Activated CD4-positive, alpha-beta T cell treated with anti-CD3 and anti-CD28 coated beads, Interleukin-2, amount 10 ng/mL, durations not matched to agents 7 days and 5 days (primary cell): Measurements from ENCODE around the gene SNX14. TPM values are rescaled to one million over a fixed set of nuclear protein-coding genes. Genes with fewer than 3 reads are reported as not detected.
"Not testable (repeated sequence)": the region's sequence is repeated elsewhere in the genome, so short reads cannot be mapped to it uniquely, and the experiment has no call there.

Source experiments
- CTCF ChIA-PET: fragments of 350-600 bp; sonication (Branson Sonifier 250); formaldehyde crosslinking; loops from one replicate; lab custom pipeline; 2021; ENCODE audit warnings: antibody characterized with exemption; lab: Charles Lee
- POLR2A ChIA-PET: fragments of 350-600 bp; sonication (Branson Sonifier 250); formaldehyde crosslinking; loops from one replicate; lab custom pipeline; 2021; ENCODE audit warnings: antibody characterized with exemption; lab: Charles Lee
- DNase-seq: peaks from one replicate; pipeline ENCODE4 v3.0.0-alpha.2; 2020
- H3K27ac Mint-ChIP-seq: one replicate; pipeline ENCODE4 v1.8.0; 2021; ENCODE audit warnings: mild to moderate bottlenecking, moderate library complexity, mixed read lengths
- H3K27me3 Mint-ChIP-seq: one replicate; pipeline ENCODE4 v1.8.0; 2021; ENCODE audit warnings: mixed read lengths
- H3K36me3 Mint-ChIP-seq: one replicate; pipeline ENCODE4 v1.8.0; 2021; ENCODE audit warnings: low read depth, mixed read lengths
- H3K4me1 Mint-ChIP-seq: one replicate; pipeline ENCODE4 v1.8.0; 2021; ENCODE audit warnings: mixed read lengths
- H3K4me3 Mint-ChIP-seq: one replicate; pipeline ENCODE4 v1.8.0; 2021; ENCODE audit warnings: mild to moderate bottlenecking, moderate library complexity, mixed read lengths
- H3K9me3 Mint-ChIP-seq: one replicate; pipeline ENCODE4 v1.8.0; 2021; ENCODE audit warnings: mixed read lengths
- total RNA-seq, 2 experiments: library from RNA; stranded (reverse); gene quantifications; one replicate each; pipeline ENCODE4 v1.2.3, GENCODE V29; 2021

SNX14 gene, protein sequence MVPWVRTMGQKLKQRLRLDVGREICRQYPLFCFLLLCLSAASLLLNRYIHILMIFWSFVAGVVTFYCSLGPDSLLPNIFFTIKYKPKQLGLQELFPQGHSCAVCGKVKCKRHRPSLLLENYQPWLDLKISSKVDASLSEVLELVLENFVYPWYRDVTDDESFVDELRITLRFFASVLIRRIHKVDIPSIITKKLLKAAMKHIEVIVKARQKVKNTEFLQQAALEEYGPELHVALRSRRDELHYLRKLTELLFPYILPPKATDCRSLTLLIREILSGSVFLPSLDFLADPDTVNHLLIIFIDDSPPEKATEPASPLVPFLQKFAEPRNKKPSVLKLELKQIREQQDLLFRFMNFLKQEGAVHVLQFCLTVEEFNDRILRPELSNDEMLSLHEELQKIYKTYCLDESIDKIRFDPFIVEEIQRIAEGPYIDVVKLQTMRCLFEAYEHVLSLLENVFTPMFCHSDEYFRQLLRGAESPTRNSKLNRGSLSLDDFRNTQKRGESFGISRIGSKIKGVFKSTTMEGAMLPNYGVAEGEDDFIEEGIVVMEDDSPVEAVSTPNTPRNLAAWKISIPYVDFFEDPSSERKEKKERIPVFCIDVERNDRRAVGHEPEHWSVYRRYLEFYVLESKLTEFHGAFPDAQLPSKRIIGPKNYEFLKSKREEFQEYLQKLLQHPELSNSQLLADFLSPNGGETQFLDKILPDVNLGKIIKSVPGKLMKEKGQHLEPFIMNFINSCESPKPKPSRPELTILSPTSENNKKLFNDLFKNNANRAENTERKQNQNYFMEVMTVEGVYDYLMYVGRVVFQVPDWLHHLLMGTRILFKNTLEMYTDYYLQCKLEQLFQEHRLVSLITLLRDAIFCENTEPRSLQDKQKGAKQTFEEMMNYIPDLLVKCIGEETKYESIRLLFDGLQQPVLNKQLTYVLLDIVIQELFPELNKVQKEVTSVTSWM
- total RNA-seq, result 10 to 100 TPM; 29.1 to 49.0 TPM

DNA sequence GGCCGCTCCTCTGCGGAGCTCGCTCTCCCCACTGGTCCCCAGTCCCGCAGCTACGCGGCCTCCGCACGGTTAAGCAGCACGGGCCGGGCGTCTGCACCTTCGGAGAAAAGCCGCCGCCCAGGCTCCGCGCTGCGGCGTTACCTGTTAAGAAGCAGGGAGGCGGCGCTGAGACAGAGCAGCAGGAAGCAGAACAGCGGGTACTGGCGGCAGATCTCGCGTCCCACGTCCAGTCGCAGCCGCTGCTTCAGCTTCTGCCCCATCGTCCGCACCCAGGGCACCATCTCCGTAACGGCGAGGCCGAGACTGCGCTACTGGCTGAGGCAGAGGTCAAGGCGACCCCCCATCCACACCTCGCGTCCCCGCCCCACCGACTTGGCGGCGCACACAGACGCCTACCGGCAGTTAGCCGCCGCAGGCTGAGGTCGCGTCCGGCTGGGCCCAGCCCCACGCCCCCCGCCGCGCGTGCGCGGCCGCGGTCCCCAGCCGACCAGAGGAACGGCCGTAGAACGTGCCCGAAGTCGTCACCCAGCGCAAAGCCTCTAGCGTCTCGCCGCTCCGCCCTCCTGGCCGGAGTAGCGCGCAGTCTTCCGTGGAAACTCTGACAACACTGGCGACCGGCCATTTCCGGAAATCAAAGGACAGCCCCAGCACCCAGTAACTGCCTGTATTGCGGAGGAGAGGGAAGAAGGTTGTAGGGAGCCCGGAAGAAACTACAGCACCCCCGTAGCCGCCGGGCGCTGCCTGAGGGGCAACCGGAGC, at the start of gene SNX14:
Gene SNX14 (minus strand): TSS at position 421 of the 759 bp plus-strand sequence. CDS start 140 bp downstream, at position 281.
- CTCF ChIA-PET, result interaction anchor here (0.6 to 1.8 kb wide), 4 partner anchors 22 to 78 kb away, joined by 3 to 8 read pairs (median 3); no protein-coding TSS in a partner anchor
- POLR2A ChIA-PET, result interaction anchor here (0.6 to 1.4 kb wide), 5 partner anchors 21 to 85 kb away, joined by 3 to 8 read pairs (median 4); partner anchors contain the start of gene SYNCRIP
- Mint-ChIP-seq H3K27ac (peak within 1 kb of the TSS; percentile 94), H3K36me3 (peaks cover 28% of the 10 kb centered on the region), H3K4me3 (peak within 1 kb of the TSS; percentile 93), H3K4me1 (peaks cover 32% of the 10 kb centered on the region), H3K27me3 (no peaks in the 10 kb centered on the region), H3K9me3 (peaks cover 15% of the 10 kb centered on the region)
- DNase-seq, result peak; percentile 75

DNA sequence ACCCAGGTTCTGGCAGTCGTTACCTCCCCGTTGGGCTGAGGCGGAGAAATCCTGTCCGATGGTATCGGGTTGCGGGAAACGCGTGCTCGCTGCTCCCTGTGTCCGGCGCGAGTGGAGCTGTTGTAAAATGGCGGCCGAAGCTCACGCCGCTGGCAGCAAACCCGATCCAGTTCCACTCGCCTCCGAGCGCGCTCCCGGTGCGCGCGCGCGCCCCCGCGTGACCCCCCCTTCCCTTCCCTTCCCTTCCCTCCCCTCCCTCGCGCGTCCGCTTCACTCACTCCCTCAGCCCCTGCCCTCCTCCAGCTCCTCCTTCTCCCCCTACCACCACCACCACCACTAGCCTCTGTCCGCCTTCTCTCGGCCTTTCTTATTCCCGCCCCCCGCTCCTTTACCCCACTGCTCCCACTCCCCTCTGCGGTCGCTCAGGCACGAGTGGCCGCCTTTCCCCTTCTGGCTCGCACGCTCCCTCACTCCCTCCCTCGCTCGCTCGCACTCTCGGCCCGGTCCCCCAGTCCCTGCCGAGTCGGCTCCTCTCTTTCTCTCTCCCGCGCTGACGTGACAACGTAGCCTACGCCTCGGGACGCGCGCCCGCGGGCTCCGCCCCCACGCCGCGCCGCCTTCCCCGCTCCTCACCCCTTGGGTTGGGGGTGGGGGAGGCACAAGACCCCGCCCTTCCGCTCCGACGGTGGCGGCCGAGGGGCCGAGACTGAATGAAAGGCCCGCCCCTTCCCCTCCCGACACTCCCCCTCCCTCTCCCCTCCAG, 49.3 kb upstream of the SNX14 start, which contains the start of gene SYNCRIP:
Gene SYNCRIP (minus strand): TSS at position 113 of the 763 bp plus-strand sequence. CDS start 1,447 bp downstream, outside the sequence.
- Mint-ChIP-seq H3K36me3 (peaks cover 39% of the 10 kb centered on the region), H3K4me1 (peaks cover 44% of the 10 kb centered on the region), H3K27ac (peak within 1 kb of the TSS; percentile 99), H3K27me3 (peaks cover 3% of the 10 kb centered on the region), H3K9me3 (peaks cover 2% of the 10 kb centered on the region), H3K4me3 (peak within 1 kb of the TSS; percentile 87)
- DNase-seq, result peak; percentile 98
- CTCF ChIA-PET, result interaction anchor here (0.5 to 1.6 kb wide), 3 partner anchors 35 to 82 kb away, joined by 3 to 7 read pairs (median 5); no protein-coding TSS in a partner anchor
- POLR2A ChIA-PET, result interaction anchor here (0.7 to 6.9 kb wide), 4 partner anchors 9 to 50 kb away, joined by 3 to 109 read pairs (median 16); partner anchors contain the start of gene SNX14

DNA sequence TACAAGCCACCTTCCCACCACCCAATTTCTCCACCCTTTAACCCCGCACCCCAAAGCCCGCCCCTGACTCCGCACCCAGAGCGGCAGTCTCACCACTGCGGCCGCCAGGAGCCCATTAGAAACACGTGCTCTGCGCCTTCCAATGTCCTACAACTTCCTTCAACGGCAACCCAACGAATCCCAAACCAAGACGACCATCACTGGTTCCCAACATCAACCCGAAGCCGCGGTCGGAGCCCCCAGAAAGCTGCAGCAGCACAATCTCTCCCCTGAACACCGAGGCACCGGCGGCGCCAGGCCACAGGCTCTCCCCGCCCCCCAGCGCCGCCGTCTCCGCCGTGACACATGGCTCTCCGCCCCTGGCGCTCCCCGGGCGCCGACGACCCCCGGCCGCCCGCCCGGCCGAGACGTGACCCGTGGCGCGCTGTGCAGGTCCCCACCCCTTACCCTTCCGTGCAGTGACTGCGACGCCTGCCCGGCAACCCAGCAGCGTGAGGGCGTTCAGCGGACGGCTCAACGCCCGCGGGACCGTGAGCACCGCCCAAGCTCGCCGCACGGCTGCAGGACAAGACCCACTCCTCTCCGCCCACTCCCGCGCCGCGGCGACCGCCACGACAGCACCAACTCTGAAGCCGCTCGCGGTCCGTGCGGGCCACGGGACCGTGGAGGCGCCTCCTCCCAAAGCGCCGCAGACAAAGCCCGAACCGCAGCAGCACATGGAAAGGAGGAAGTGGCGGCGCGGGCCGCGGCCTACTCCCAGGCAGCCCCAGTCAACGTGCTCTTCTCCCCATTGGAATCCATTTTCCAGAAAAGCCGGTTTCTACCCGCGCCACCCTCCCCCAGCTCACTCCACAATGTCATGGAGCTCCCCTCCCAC, 48.5 kb upstream of the SNX14 start:
- peak; percentile 65 for DNase-seq
- ChIA-PET POLR2A (interaction anchor here (0.7 to 6.9 kb wide), 4 partner anchors 9 to 49 kb away, joined by 3 to 109 read pairs (median 16); partner anchors contain the start of gene SNX14), CTCF (interaction anchor here (1.5 to 1.6 kb wide), 3 partner anchors 11 to 50 kb away, joined by 3 to 7 read pairs (median 4); no protein-coding TSS in a partner anchor)
- no peaks in the 10 kb centered on the region for H3K27me3 Mint-ChIP-seq
- H3K27ac Mint-ChIP-seq, result peak overlapping the region; percentile 99
- H3K4me1 Mint-ChIP-seq, result peaks cover 52% of the 10 kb centered on the region
- H3K9me3 Mint-ChIP-seq, result peaks cover 2% of the 10 kb centered on the region
- H3K4me3 Mint-ChIP-seq, result peak overlapping the region; percentile 87
- H3K36me3 Mint-ChIP-seq, result peaks cover 47% of the 10 kb centered on the region

DNA sequence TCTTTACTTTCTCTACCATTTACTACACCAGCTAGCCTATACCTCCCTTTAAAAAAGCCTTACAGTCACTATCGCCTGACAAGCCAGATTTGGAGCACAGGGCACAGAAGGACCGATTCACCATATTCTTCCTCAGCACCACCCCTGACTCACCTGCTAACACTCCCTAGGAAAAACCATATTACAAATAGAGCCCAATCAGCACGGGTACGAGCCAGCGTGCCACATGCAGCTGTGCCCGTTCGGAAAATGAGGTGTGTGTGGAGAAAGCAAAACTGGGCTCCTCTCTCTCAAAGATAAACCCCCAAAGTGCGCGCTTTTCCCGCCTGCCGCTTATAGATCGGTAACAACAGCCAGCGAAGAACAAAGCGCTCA, 47.9 kb upstream of the SNX14 start:
- H3K27ac Mint-ChIP-seq, result peak overlapping the region; percentile 99
- ChIA-PET CTCF (interaction anchor here (1.5 to 1.6 kb wide), 3 partner anchors 10 to 50 kb away, joined by 3 to 7 read pairs (median 4); no protein-coding TSS in a partner anchor), POLR2A (interaction anchor here (6.9 kb wide), 1 partner anchor 35 kb away, joined by 109 read pairs; no protein-coding TSS in a partner anchor)
- H3K4me1 Mint-ChIP-seq, result peaks cover 56% of the 10 kb centered on the region
- no peak for DNase-seq
- H3K36me3 Mint-ChIP-seq, result peaks cover 53% of the 10 kb centered on the region
- H3K27me3 Mint-ChIP-seq, result no peaks in the 10 kb centered on the region
- peaks cover 2% of the 10 kb centered on the region for H3K9me3 Mint-ChIP-seq
- H3K4me3 Mint-ChIP-seq, result peak overlapping the region; percentile 87

DNA sequence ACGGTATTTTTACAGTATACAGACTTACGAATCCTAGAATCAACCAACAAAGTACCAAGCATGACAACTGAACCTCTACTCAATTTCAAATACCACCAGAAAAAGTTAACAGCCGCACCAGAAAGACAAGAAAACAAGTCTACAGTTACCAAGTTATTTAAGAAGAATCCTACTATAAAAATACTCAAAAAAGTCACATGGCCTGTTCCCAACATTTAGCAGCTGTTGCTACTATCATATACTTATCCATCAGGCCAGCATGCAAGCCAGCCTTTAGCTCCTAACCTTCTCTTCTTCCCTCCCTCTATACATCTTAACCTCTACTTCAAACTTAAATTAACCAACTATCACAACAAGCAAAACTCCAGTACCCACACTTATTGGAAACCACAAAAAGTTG, 47.2 kb upstream of the SNX14 start:
- Mint-ChIP-seq H3K27me3 (no peaks in the 10 kb centered on the region), H3K36me3 (peaks cover 56% of the 10 kb centered on the region), H3K27ac (peak overlapping the region; percentile 99), H3K4me3 (peak overlapping the region; percentile 87), H3K4me1 (peaks cover 58% of the 10 kb centered on the region), H3K9me3 (peaks cover 2% of the 10 kb centered on the region)
- ChIA-PET CTCF (interaction anchor here (1.1 to 1.5 kb wide), 4 partner anchors 9 to 47 kb away, joined by 3 to 7 read pairs (median 4); no protein-coding TSS in a partner anchor), POLR2A (interaction anchor here (6.9 kb wide), 1 partner anchor 36 kb away, joined by 109 read pairs; no protein-coding TSS in a partner anchor)
- DNase-seq, result no peak

DNA sequence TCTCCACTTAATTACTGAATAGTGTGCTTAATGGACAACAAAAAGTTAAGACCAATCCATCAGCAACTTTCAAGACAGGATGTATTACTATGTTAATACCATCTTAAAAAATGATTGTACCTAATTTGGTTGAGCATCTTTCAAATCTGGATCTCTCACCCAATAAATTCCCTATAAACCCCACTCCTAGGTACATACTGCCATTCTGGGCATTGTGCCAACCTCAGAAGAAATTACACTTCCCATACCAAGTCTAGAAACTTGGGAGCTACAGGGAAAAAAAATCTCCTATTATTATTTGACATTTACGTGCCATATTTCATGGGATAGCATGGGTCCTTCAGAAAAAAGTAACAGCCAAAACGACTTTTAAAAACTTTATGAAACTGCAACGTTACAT, 43.9 kb upstream of the SNX14 start:
- CTCF ChIA-PET, result interaction anchor here (1.4 kb wide), 1 partner anchor 18 kb away, joined by 3 read pairs; no protein-coding TSS in a partner anchor
- H3K9me3 Mint-ChIP-seq, result no peaks in the 10 kb centered on the region
- DNase-seq, result no peak
- peak overlapping the region; percentile 2 for H3K27ac Mint-ChIP-seq
- H3K27me3 Mint-ChIP-seq, result no peaks in the 10 kb centered on the region
- H3K4me3 Mint-ChIP-seq, result no peak overlapping the region
- POLR2A ChIA-PET, result no interaction called here
- peaks cover 59% of the 10 kb centered on the region for H3K4me1 Mint-ChIP-seq
- H3K36me3 Mint-ChIP-seq, result peaks cover 79% of the 10 kb centered on the region

DNA sequence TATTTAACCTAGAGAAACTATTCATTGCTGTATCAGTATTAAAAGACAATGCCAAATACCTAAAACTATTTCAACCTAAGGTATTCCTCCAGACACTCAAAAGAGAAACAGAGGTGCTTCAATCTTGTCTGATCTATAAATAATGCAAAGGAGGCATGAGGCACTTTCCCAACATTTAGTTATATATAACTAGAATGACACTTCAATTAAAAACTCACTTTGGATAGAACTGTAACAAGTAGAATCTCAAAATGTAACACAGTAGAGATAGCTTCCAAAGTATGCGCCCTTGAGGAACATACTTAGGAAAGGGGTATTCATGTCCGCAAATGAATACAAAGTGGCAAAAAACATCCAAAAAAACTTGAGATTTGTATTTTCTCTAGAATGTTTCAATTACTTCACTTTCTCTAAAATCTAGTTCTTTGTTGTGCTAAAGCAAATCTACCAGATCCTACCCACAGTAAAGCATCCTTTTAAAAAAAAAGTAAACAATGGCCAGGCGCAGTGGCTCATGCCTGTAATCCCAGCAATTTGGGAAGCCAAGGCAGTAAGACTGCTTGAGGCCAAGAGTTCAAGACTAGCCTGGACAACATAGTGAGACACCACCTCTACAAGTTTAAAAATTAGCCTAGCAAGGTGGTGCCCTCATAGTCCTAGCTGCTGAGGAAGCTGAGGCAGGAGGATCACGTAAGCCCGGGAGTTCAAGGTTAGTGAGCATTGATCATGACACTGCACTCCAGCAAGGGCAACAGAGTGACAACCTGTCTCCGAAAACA, 38.7 kb upstream of the SNX14 start:
- ChIA-PET CTCF (interaction anchor here (0.5 to 1.8 kb wide), 4 partner anchors 9 to 60 kb away, joined by 3 to 4 read pairs (median 3); no protein-coding TSS in a partner anchor), POLR2A (no interaction called here)
- Mint-ChIP-seq H3K27ac (no peak overlapping the region), H3K27me3 (no peaks in the 10 kb centered on the region), H3K36me3 (peaks cover 76% of the 10 kb centered on the region), H3K9me3 (no peaks in the 10 kb centered on the region), H3K4me1 (peaks cover 47% of the 10 kb centered on the region), H3K4me3 (no peak overlapping the region)
- no peak for DNase-seq

DNA sequence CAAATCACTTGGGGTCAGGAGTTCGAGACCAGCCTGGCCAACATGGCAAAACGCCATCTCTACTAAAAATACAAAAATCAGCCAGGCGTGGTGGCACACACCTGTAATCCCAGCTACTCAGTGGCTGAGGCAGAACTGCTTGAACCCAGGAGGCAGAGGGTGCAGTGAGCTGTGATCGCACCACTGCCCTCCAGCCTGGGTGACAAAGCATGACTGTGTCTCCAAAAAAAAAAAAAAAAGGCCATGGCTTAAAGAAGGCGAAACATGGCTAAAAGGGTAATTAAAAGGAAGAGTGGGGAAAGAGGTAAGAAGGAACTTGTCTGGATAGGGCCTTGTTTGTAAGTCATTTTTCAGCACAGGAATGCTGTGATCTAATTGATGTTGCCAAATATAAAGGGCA, 37.5 kb upstream of the SNX14 start:
- ChIA-PET CTCF (interaction anchor here (0.6 to 1.8 kb wide), 4 partner anchors 9 to 51 kb away, joined by 3 to 4 read pairs (median 4); no protein-coding TSS in a partner anchor), POLR2A (interaction anchor here (0.7 kb wide), 1 partner anchor 88 kb away, joined by 3 read pairs; no protein-coding TSS in a partner anchor)
- not testable (repeated sequence) for DNase-seq, H3K9me3 Mint-ChIP-seq, H3K4me3 Mint-ChIP-seq, H3K27ac Mint-ChIP-seq, H3K27me3 Mint-ChIP-seq
- peaks cover 76% of the 10 kb centered on the region for H3K36me3 Mint-ChIP-seq
- H3K4me1 Mint-ChIP-seq, result peaks cover 49% of the 10 kb centered on the region

DNA sequence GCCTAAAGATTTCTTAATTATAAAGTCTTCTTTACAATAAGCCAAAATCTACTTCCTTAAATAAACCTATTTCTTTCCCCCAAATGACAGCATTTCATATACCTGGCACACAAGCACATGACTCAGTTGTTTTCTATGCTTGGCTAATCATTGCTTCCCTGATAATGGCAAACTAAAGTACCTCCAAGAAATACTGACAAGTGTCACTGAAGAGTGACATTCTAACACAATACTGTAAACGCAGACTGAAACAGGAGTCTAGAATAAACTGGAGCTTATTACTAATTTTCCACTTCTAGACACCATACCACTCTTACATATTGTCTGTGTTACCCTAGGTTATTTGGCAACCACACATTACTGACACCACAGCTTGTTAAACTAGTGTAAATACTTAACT, 34.7 kb upstream of the SNX14 start:
- POLR2A ChIA-PET, result no interaction called here
- DNase-seq, result no peak
- Mint-ChIP-seq H3K9me3 (no peaks in the 10 kb centered on the region), H3K27ac (no peak overlapping the region), H3K36me3 (peaks cover 79% of the 10 kb centered on the region), H3K4me1 (peaks cover 52% of the 10 kb centered on the region), H3K4me3 (no peak overlapping the region), H3K27me3 (no peaks in the 10 kb centered on the region)
- CTCF ChIA-PET, result interaction anchor here (1.1 to 1.2 kb wide), 2 partner anchors 20 to 32 kb away, joined by 3 read pairs; no protein-coding TSS in a partner anchor
